Ecto neural progenitor cell (in vitro differentiated cells): ENCODE results near the gene SPAG17.

Experiments used
- DNase-seq: peaks from one replicate; pipeline ENCODE4 v3.0.0-alpha.2; 2018; ENCODE audit warnings: low spot score

Gene SPAG17

DNA sequence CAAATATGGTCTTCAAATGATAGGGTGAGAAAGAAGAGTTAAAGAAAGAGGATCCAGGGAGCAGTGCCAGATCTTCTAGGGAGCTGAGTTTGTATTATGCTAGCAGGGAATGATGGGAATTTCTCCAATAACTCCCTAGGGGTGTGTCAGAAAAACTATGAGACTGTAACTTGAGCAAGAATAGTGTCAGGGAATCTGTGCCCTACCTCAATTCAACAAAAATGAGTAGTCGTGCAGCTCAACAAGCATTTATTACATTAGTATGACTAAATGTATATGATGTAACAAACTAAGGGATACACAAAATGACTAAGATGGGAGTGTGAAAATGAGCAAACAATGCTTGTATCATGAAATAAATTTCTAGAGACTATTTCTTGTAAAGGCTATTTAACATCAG is 24.2 kb downstream of the SPAG17 start:
- no peak for DNase-seq

DNA sequence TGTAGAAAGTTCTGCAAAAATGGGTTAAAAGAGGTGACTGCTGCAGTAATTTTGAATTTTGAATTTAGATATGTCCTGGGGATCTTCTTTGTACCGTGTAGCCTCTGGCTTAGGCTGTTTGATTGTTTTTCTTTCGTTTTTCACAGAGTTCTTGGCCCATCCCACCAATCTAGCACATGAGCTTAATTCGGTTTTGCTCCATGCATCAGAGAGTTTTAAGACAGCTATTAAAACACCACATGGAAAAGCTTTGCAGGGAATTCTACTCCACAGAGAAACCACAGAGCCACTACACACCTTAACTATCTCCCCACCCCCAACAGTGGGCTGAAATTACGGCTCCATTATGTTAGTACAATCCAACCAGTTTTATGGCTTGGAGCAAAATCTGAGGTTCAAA is 25.5 kb downstream of the SPAG17 start:
- no peak for DNase-seq

DNA sequence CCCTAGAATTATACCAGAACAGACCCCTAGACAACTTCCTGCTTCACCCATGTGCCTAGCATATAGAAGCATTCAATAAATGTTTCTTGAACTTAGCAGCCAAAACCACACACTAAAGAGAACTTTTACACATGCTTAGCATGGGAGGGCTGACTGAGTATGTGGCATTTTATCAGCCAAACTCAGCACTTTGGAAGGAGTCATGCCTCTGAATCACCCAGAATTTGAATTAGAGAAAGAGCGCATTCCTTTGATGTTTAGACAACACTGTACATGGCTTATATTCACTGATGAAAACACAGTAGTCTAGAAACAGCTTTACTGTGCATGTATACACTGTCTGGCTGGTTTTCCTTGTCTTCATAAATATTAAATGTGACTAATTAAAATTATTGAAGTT is 26.1 kb downstream of the SPAG17 start:
- no peak for DNase-seq

DNA sequence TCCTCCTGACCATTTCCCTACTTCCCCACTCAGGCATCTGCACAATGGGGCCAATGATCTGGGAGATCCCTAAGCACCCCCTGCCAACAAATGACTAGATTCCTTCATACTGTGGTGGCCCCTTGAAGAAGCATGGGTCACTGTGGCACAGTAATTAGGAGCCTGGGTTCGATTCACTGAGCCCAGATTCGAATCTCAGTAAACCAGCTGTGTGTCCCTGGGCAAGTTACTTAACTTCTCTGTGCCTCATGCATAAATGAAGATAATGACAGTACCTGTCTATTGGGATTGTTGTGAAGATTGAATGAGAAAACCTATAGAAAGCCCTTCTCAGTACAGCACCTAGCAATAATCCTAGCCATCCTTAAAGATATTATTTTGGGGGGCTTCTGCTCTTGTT is 27.5 kb downstream of the SPAG17 start:
- no peak for DNase-seq

DNA sequence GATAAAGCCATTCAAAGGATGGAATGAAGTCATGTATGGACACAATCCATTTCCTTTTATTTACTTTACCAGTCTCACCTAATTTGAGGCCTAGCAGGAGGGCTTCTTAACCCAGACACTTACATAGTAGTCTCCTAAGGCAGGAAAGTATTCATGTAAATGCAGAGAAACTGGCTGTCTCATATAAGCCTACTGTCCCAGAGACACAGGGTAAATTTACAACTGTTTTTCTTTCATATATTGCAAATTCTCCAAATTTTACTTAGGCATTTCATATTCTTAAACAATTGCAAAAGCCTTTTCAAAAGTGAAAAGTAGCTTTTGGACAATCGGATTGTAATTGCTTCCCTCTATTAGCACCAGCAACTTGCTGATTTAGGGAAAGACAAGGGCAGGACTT is 29.9 kb downstream of the SPAG17 start:
- DNase-seq: no peak

DNA sequence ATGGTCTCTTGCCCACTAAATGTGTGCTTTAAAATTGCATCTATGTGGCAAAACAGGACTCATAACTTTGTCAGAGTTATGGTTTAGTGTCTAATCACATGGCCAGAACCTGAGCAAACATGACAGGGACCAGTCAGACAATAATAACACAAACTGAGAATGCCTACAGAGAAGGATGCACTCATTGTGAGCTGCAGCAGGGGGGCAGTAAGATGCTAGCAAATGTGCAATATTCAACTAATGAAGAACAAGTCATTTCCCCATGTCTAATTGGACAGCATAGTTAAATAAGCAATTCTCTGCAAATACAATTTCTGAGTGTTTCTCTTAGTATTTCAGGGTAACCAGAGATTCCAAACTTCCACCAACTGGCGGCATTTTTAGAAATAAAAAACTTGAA is 30.8 kb downstream of the SPAG17 start:
- no peak for DNase-seq

DNA sequence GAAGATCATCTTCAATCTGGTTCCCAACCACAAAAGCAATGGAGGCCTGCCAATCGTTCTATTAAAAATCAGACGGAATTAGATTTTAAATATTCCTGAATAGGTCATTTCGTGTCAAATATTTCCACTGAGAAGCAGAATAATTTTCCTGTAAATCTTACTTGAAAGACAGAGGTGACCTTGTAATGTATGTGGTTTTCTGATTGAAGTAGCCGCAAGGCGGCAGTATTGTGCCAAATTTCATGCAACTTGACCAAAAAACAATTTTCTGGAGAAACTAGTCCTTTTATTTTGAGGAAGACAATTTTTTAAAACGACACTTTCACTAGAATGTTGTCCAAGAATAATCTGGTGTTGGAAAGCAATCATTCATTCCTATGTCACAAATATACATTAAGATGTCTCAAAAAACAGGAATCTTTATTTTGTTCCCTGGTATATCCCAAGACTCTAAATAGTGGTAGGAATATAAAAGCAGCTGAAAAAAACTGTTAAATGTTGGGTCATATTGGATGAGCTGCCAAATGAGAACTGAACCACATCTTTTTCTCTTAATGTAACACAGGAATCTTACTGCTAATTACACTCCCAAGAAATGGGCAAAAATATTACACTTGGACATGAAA is 33.6 kb downstream of the SPAG17 start:
- peak; percentile 55 for DNase-seq

DNA sequence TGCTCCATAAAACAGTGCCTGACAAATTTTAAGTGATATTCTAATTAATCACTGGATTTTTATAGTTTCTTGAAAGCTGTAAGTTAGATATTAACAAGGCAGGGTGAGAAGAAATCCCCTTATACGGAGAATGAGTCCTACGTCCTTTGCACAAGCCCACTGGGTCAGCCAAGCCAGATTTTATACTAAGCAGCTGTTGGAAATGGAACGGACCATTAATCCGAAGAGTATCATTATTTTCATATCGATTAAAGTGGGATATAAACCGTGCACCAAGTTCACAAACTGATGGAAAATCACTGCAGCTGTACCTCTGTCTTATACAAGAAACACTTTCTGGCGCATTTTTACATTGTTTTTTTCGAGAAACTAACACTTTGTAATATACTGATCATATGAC is 35.2 kb downstream of the SPAG17 start:
- no peak for DNase-seq

DNA sequence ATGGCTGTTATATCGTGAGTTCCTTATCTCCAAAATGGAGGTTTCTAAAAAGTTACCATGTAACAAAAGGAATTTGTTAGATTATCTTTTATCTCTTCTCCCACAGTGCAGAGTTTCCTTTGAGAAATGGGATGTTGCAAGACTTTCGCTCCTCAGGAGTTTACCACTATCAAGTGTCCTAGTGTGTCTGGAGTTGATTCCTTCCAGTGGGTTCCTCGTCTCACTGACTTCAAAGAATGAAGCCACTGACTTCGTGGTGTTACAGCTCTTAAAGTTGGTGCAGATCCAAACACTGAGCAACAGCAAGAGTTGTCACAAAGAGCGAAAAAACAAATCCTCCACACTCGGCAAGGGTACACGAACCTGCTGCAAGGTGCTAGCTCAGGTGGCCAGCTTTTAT is 37.0 kb downstream of the SPAG17 start:
- no peak for DNase-seq

DNA sequence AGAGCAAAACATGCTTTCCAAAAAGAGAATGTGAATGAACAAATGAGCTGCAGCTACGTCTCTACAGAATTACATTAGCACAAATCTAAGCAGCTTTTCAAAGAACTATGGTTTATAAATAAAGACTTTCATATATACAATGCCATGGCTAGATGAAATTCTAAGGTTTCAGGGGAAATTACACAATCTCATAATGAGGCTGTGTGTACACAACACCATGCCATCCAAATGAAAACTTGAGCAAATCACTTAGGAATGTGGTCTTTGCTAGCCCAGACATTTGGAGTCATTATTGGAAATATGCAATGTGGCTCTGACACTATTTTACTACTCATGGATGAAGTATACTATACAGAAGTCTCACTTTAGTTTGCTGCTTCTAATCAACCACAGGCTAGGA is 37.5 kb downstream of the SPAG17 start:
- no peak for DNase-seq

DNA sequence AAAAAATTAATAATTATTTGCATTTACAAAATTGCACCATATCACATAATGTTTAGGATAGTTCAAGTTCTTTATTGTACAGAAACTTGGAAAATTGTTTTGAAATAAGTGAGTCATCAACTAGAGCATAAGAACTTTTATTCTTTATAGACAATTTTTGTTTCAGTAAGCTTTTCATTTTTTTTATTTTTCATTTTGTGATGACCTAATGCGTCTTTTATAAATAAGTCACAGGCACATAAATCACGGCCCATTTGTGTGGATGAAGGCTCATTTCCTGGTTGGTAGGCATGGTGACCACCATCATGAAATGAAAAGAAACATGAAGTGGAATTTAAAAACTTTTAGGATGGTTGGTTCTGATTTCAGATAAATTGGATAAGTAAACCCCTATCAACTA is 39.3 kb downstream of the SPAG17 start:
- DNase-seq: no peak

DNA sequence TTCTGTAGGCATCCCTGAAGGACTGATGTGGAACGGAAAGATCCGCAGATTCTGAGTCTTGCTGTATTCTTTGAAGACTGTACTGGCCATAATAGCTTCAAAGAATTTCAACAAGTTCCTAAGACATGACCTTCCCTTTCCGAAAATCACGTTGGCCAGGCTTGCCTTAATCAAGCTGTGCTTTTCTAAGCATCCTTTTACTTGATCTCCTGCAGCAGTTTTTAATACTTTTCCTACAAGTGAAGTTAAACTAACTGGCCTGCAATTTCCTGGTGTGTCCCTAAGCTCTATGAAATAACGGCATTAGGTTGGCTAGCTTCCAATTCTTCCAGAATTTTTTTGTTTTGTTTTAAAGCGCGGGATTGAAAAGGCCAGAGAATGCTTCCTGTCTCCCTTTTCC is 40.3 kb downstream of the SPAG17 start:
- no peak for DNase-seq

DNA sequence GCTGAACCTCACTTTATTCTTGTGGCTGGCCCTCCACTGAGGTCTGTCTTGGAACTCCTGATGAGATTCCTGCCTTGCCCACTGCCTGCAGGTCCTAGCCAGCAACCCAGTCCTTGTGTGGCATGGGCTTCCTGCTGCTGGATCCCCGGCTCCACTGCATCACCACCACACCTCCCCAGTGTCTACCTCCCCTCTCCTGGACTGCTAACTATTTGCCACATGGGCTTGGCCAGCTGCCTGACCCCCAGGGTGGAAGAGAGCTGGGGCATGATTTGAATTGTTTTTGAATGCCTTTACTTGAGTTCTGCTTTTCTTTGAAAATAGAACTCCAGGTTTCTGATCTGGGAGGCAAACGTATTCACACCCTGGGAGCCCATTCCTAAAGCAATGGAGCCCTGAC is 41.2 kb downstream of the SPAG17 start:
- DNase-seq: no peak

DNA sequence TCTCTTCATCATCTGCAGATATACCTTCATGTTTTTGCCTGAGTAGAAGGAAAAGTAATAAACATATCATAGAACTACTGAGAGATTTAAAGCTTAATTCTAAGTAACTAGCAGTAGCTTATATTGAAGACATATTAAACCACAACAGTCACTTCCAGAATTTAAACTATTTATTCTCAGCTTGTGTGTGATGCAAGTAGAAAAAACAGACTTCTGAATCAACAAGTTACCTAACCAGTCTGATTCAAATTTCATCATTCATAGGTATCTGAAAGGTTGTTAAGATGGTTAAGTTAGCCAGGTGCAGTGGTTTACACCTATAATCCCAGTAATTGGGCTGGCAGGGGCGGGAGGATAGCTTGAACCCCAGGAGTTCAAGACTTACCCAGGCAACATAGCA is 41.9 kb downstream of the SPAG17 start:
- DNase-seq: no peak

DNA sequence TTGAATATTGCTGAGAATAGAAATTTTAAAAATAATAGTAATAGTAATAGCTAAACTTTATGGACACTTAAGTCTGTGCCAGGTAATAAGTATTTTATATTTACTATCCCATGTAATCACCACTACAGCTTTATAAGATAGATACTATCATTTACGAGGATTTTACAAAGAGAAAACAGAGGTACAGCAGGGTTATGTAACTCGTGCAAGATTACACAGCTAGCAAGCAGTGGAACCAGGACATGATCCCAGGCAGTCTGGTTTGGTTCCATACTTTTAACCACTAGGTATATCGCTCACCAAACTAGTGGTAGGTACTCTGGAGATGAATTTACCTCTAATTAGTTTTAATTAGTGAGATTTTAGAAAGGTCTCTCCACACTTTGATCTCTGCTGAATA is 42.5 kb downstream of the SPAG17 start:
- no peak for DNase-seq

DNA sequence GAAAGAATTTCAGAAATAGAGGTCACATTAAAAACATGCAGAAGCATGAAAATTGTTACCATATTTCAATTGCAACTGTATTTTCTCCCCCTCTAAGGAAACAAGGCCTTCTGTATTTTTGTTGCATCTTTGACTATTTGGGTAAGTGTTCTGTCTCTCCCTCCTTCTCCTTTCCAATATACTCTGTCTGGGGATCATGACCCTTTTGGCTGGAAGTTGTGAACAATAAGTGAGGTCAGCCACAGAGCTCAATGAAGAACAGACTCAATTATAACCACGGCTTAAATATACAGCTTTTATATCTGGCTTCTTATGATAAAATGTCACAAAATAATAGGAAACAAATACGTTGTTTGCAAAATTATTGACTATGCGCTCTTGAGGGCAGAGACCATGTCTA is 47.1 kb downstream of the SPAG17 start:
- no peak for DNase-seq

DNA sequence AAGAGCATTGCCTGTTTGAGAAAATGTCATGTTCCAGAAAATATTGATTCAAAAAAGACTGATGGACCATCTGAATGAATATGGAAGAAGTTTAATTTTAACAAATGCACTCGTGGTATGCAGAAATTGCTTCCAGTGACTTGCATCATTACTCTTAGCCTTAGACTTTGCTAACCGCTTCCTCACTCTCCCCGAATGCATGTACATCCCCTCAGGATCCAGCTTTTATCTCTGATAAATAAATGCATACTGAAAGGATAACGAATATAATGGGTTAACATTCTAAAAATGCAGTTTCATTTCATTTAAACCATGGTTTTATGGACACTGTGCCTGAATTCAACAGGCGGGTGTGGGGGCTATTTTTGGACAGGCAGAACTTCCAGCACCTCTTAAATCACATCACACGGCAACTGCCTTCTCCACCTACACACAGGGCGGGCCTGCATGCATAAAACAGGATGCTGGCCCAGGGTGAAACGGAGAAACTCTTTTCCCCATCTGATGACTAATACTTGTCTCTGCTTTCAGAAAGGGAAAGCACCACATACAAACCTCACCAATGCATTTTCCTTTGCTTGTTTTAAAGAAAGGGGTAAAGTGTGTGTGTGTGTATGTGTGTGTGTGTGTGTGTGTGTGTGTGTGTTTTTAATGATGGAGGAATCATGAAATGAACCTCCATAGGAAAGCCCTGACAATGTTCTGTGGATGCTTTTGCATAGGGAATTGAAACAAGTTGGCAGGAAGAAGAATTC is 48.7 kb downstream of the SPAG17 start:
- DNase-seq: no peak

DNA sequence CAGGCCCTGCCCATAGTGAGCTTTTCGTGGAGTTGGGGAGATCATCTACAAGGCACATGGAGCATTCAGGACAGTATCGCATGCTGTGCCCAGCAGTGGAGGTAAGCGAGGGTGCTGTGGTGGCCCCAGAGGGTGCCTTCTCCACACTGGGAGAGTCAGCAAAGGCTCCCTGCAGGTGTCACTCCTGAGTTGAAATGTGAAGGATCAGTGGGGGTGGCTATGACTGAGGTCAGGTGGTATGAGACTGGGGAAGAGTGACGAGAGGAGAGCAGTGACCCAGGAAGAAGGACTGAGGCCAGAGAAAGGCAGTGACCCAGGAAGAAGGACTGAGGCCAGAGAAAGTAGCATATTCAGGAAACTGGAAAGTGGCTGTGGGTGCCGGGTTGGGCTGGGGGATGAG is 53.0 kb downstream of the SPAG17 start:
- DNase-seq: no peak

DNA sequence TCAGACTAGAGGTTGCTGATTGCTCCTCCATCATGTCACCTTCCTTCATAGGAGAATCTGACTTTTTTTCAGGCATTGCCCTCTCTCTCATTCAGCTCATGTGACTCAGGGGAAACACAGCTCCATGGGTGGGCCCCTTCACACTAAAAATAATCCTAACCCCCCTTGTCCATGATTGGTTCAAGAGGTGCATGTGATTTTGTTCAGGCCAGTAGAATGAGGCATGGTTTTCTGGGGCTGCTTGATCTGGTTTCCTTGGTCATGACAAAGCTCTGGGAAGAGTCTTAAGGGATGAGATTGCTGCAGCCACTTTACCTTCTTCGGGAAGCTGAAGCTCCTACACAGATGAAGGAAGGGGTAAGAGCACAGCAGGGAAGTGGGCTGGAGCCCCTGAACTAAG is 56.3 kb downstream of the SPAG17 start:
- DNase-seq: no peak

DNA sequence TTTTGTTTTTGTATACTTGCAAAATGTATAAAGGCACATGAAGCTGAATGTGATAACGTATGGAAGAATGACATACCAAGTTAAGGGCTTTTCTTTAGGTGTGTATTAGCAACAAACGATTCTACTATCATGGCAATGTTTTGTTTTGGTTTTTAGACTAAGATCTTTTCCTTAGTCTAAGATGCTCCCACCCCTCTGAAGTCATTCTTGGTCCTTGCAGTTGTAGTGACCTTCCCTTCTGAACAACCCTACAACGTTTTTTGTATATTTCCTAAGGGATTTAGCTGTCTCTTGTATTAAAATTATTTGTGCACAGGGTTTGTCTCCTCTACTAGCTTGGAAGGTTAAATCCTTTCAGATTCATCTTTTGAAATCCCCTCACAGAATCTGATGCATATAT is 61.0 kb downstream of the SPAG17 start:
- no peak for DNase-seq

DNA sequence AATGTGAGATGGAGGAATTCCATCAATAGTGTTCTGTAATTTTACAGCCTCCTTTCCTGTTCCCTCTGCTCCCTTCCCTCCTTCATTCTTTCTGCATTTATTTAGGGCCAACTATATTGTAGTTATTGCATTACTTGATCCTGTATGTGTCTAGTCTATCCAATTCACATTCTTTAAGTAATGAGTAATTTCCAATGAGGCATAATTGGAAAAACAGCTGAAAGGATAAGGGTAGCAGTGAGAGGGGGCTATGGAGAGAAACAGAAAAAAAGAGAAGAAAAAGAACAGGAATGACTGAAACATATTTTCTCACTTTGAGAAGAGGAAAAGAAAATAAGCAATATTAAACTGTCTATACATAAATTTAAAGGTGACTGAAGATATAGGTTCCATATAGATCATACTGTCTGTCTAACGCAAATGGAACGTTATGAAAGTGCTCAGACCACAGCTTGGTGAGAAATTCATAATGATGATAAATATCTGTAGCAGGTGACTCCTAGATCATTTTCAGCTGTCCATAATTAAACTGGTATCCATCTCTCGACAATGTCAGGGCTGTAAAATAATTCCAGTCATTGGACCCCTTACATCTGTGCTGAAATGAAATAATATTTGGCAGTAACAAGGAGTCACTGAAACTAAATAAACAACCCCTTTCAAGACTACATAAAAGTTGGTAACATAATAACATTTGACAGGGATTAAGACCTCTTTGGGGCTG is 61.8 kb downstream of the SPAG17 start:
- DNase-seq: no peak

DNA sequence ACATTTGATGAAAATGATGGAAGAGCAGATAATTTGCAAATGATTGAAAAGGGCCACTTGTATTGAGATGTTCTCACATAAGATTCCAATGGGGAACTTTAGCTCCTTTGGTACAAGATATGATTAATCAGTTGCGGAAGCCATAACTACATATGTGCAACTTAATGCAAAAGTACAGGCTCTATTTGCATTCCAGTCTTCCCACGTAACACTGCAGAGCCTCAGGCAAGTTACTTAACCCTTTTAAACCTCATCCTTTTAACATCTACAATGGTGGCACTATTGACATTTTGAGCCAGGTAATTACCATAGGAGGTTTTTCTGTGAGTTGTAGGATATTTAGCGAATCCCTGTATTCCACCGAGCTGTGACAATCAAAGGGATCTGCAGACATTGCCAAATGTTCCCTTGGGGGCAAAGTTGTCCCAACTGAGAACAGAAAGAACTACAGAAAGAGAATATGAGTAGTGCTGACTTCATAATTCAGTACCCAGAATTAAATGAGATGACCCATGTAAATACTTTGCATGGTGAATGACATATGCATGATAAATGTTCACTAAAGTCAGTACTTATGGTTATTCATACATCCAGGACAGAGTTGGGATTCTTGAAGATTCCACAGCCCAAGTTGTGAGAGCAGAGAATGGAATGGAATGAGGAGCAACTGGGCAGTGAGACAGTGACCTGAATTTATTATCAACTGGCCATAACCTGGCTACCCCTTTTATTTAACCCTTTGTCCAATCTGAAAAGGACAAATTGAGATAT is 62.6 kb downstream of the SPAG17 start:
- no peak for DNase-seq
